Breast epithelium (tissue), 3 donors: ENCODE results near the gene POLR3H.

Source experiments
- CTCF ChIP-seq, 3 donors: fragments of 450-650 bp; IDR thresholded peaks; one replicate each; pipeline ENCODE4 v1.5.1; 2016 to 2017; ENCODE audit warnings: antibody characterized with exemption in 3 of 3, mild to moderate bottlenecking in 3 of 3, moderate library complexity in 3 of 3
- POLR2AphosphoS5 ChIP-seq, 3 donors: sonication (generic); formaldehyde crosslinking; IDR thresholded peaks; one replicate each; pipeline ENCODE4 v1.6.1; 2017; ENCODE audit warnings: antibody characterized with exemption in 3 of 3

GRCh38 chr22:41526226-41526829 is 17.9 kb downstream of the POLR3H start:
- TF ChIP-seq POLR2AphosphoS5 (IDR thresholded peaks at IDR 0.05) = no peak
- TF ChIP-seq CTCF (IDR thresholded peaks at IDR 0.05) = no peak
